Neural progenitor cell (in vitro differentiated cells): ENCODE data around the gene HIVEP2. TPM values are rescaled to one million over a fixed set of nuclear protein-coding genes. Genes with fewer than 3 reads are reported as not detected.

Source experiments
- DNase-seq: peaks from one replicate; pipeline ENCODE4 v3.0.0-alpha.2; 2016; ENCODE audit warnings: low spot score
- H2AFZ ChIP-seq: fragments of 200-600 bp; sonication (generic); replicated peaks from 2 replicates; pipeline ENCODE4 v1.6.1; 2016; ENCODE audit warnings: antibody characterized with exemption
- H3F3A ChIP-seq: fragments of 200-600 bp; sonication (generic); 2 replicates; pipeline ENCODE4 v1.6.1; 2016; ENCODE audit warnings: antibody characterized with exemption, low read depth
- H3K27ac ChIP-seq: fragments of 200-600 bp; sonication (generic); 2 replicates; pipeline ENCODE4 v1.5.1; 2016; ENCODE audit warnings: mild to moderate bottlenecking
- H3K27me3 ChIP-seq: fragments of 200-600 bp; sonication (generic); 2 replicates; pipeline ENCODE4 v1.6.1; 2016; ENCODE audit warnings: mild to moderate bottlenecking, moderate library complexity
- H3K36me3 ChIP-seq: fragments of 200-600 bp; sonication (generic); 2 replicates; pipeline ENCODE4 v1.5.1; 2016
- H3K4me1 ChIP-seq: fragments of 200-600 bp; sonication (generic); 2 replicates; pipeline ENCODE4 v1.6.1; 2016; ENCODE audit warnings: mixed run types
- H3K4me2 ChIP-seq: fragments of 200-600 bp; sonication (generic); 2 replicates; pipeline ENCODE4 v1.6.1; 2016
- H3K4me3 ChIP-seq: fragments of 200-600 bp; sonication (generic); 2 replicates; pipeline ENCODE4 v1.5.1; 2016
- H3K79me2 ChIP-seq: fragments of 200-600 bp; sonication (generic); 2 replicates; pipeline ENCODE4 v1.6.1; 2016; ENCODE audit warnings: low read depth
- H3K9ac ChIP-seq: fragments of 200-600 bp; sonication (generic); 2 replicates; pipeline ENCODE4 v1.6.1; 2016
- H3K9me3 ChIP-seq: fragments of 200-600 bp; sonication (generic); 2 replicates; pipeline ENCODE4 v1.5.1; 2016; ENCODE audit warnings: low read depth
- H4K20me1 ChIP-seq: fragments of 200-600 bp; sonication (generic); 2 replicates; pipeline ENCODE4 v1.6.1; 2016; ENCODE audit warnings: low read depth
- H3K27ac Mint-ChIP-seq: 3 replicates; pipeline ENCODE4 v1.8.0; 2021; ENCODE audit warnings: mixed read lengths
- H3K27me3 Mint-ChIP-seq: 2 replicates; pipeline ENCODE4 v1.8.0; 2022; ENCODE audit warnings: low read depth, mild to moderate bottlenecking, inconsistent platforms, moderate library complexity, mixed read lengths; ENCODE audit not compliant: insufficient read depth
- H3K36me3 Mint-ChIP-seq: 3 replicates; pipeline ENCODE4 v1.8.0; 2021; ENCODE audit warnings: mixed read lengths
- H3K4me1 Mint-ChIP-seq: 3 replicates; pipeline ENCODE4 v1.8.0; 2021; ENCODE audit warnings: mixed read lengths
- H3K4me3 Mint-ChIP-seq: 3 replicates; pipeline ENCODE4 v1.8.0; 2021; ENCODE audit warnings: mild to moderate bottlenecking, moderate library complexity, mixed read lengths
- H3K9me3 Mint-ChIP-seq: 3 replicates; pipeline ENCODE4 v1.8.0; 2020; ENCODE audit warnings: mixed read lengths
- CTCF ChIP-seq: fragments of 200-600 bp; sonication (generic); IDR thresholded peaks from 2 replicates; pipeline ENCODE4 v1.5.1; 2017; ENCODE audit warnings: antibody characterized with exemption, mild to moderate bottlenecking
- EZH2 ChIP-seq: fragments of 200-600 bp; sonication (generic); IDR thresholded peaks from 2 replicates; pipeline ENCODE4 v1.6.1; 2017; ENCODE audit warnings: antibody characterized with exemption, mild to moderate bottlenecking, moderate library complexity
- EZH2phosphoT487 ChIP-seq: fragments of 200-600 bp; sonication (generic); IDR thresholded peaks from 2 replicates; pipeline ENCODE4 v1.6.1; 2017; ENCODE audit warnings: antibody characterized with exemption
- total RNA-seq: library from RNA; depleted of rRNA; stranded (reverse); fragments of >200 nt; gene quantifications from 2 replicates; pipeline ENCODE4 v1.2.3, GENCODE V29; 2015; ENCODE audit warnings: low replicate concordance

The HIVEP2 gene
- total RNA-seq, 1 donor from 2014 or later, result 2.1 TPM

GRCh38 chr6:142790257-142790656 is 154.7 kb downstream of the HIVEP2 start:
- Mint-ChIP-seq H3K27ac (no peak overlapping the region), H3K27me3 (no peaks in the 10 kb centered on the region), H3K4me3 (no peak overlapping the region), H3K4me1 (no peaks in the 10 kb centered on the region), H3K9me3 (no peaks in the 10 kb centered on the region), H3K36me3 (no peaks in the 10 kb centered on the region)
- Histone ChIP-seq H3F3A (no peaks in the 10 kb centered on the region), H3K4me2 (no peak overlapping the region), H3K27me3 (no peaks in the 10 kb centered on the region), H3K36me3 (no peaks in the 10 kb centered on the region), H3K4me1 (no peaks in the 10 kb centered on the region), H4K20me1 (no peaks in the 10 kb centered on the region), H3K4me3 (no peak overlapping the region), H2AFZ (no peak overlapping the region), H3K9ac (no peak overlapping the region), H3K27ac (no peak overlapping the region), H3K79me2 (no peaks in the 10 kb centered on the region), H3K9me3 (no peaks in the 10 kb centered on the region)
- TF ChIP-seq CTCF, result no peak
- TF ChIP-seq EZH2phosphoT487, result no peak
- TF ChIP-seq EZH2, result no peak
- DNase-seq, result no peak

GRCh38 chr6:142787422-142787821 is 157.6 kb downstream of the HIVEP2 start:
- no peaks in the 10 kb centered on the region for H3K27me3 ChIP-seq
- TF ChIP-seq EZH2phosphoT487 (no peak), EZH2 (no peak), CTCF (no peak)
- DNase-seq, result no peak
- no peak overlapping the region for H2AFZ ChIP-seq
- no peak overlapping the region for H3K4me3 ChIP-seq
- no peaks in the 10 kb centered on the region for H3K27me3 Mint-ChIP-seq
- no peaks in the 10 kb centered on the region for H3K4me1 Mint-ChIP-seq
- H3K4me2 ChIP-seq, result no peak overlapping the region
- H3K36me3 ChIP-seq, result no peaks in the 10 kb centered on the region
- no peak overlapping the region for H3K9ac ChIP-seq
- H3F3A ChIP-seq, result no peaks in the 10 kb centered on the region
- H3K4me1 ChIP-seq, result no peaks in the 10 kb centered on the region
- no peak overlapping the region for H3K27ac Mint-ChIP-seq
- no peaks in the 10 kb centered on the region for H3K36me3 Mint-ChIP-seq
- no peak overlapping the region for H3K4me3 Mint-ChIP-seq
- no peaks in the 10 kb centered on the region for H3K79me2 ChIP-seq
- no peaks in the 10 kb centered on the region for H3K9me3 Mint-ChIP-seq
- H4K20me1 ChIP-seq, result no peaks in the 10 kb centered on the region
- H3K9me3 ChIP-seq, result no peaks in the 10 kb centered on the region
- H3K27ac ChIP-seq, result no peak overlapping the region

GRCh38 chr6:142786476-142786875 is 158.5 kb downstream of the HIVEP2 start:
- Mint-ChIP-seq H3K27me3 (no peaks in the 10 kb centered on the region), H3K4me1 (no peaks in the 10 kb centered on the region), H3K27ac (no peak overlapping the region), H3K36me3 (no peaks in the 10 kb centered on the region), H3K4me3 (no peak overlapping the region), H3K9me3 (no peaks in the 10 kb centered on the region)
- Histone ChIP-seq H3K27me3 (no peaks in the 10 kb centered on the region), H3K9me3 (no peaks in the 10 kb centered on the region), H3K79me2 (no peaks in the 10 kb centered on the region), H3K9ac (no peak overlapping the region), H3K4me1 (no peaks in the 10 kb centered on the region), H3F3A (no peaks in the 10 kb centered on the region), H3K4me3 (no peak overlapping the region), H3K27ac (no peak overlapping the region), H2AFZ (no peak overlapping the region), H3K36me3 (no peaks in the 10 kb centered on the region), H3K4me2 (no peak overlapping the region), H4K20me1 (no peaks in the 10 kb centered on the region)
- no peak for TF ChIP-seq EZH2phosphoT487
- no peak for TF ChIP-seq CTCF
- TF ChIP-seq EZH2, result no peak
- DNase-seq, result no peak
